Neural cell (in vitro differentiated cells): ENCODE results near the gene PLA2G4E. TPM values are rescaled to one million over a fixed set of nuclear protein-coding genes. Genes with fewer than 3 reads are reported as not detected.

Experiments
- H2AFZ ChIP-seq: fragments of 200-600, 300-800 bp; sonication (generic), shearing (Covaris generic); 2 replicates; pipeline ENCODE4 v1.6.0; 2014; ENCODE audit warnings: low read depth, mild to moderate bottlenecking, antibody characterized with exemption, low read length, moderate library complexity
- H3F3A ChIP-seq: fragments of 200-600 bp; shearing (Covaris generic); 2 replicates; pipeline ENCODE4 v1.6.1; 2016; ENCODE audit warnings: mild to moderate bottlenecking, moderate library complexity, mixed read lengths, antibody characterized with exemption, low read length; ENCODE audit not compliant: insufficient read depth, poor library complexity, severe bottlenecking
- H3K27ac ChIP-seq: fragments of 200-600, 300-800 bp; sonication (generic), shearing (Covaris generic); 2 replicates; pipeline ENCODE4 v1.5.1; 2014; ENCODE audit warnings: mild to moderate bottlenecking, low read length, moderate library complexity
- H3K27me3 ChIP-seq: fragments of 300-800, 200-600 bp; sonication (generic), shearing (Covaris generic); 2 replicates; pipeline ENCODE4 v1.6.0; 2014; ENCODE audit warnings: mild to moderate bottlenecking, low read depth, low read length, moderate library complexity; ENCODE audit not compliant: insufficient read depth
- H3K36me3 ChIP-seq: fragments of 300-800, 200-600 bp; sonication (generic), shearing (Covaris generic); 2 replicates; pipeline ENCODE4 v1.5.1; 2014; ENCODE audit warnings: mild to moderate bottlenecking, antibody characterized with exemption, low read length, moderate library complexity; ENCODE audit not compliant: insufficient read depth
- H3K4me2 ChIP-seq: fragments of 300-800, 200-600 bp; sonication (generic), shearing (Covaris generic); 2 replicates; pipeline ENCODE4 v1.6.0; 2014; ENCODE audit warnings: mild to moderate bottlenecking, low read length
- H3K4me3 ChIP-seq: fragments of 300-800, 200-600 bp; sonication (generic), shearing (Covaris generic); 2 replicates; pipeline ENCODE4 v1.5.1; 2014; ENCODE audit warnings: mild to moderate bottlenecking, low read length, moderate library complexity
- H3K79me2 ChIP-seq: fragments of 200-600 bp; shearing (Covaris generic); replicated peaks from 2 replicates; pipeline ENCODE4 v1.6.0; 2014; ENCODE audit warnings: mild to moderate bottlenecking, low read length, moderate library complexity; ENCODE audit not compliant: insufficient read depth
- H3K9ac ChIP-seq: fragments of 300-800, 200-600 bp; sonication (generic), shearing (Covaris generic); 2 replicates; pipeline ENCODE4 v1.6.1; 2016; ENCODE audit warnings: mild to moderate bottlenecking, low read length, mixed read lengths
- H3K9me2 ChIP-seq: fragments of 200-600 bp; shearing (Covaris generic); 2 replicates; pipeline ENCODE4 v1.6.1; 2016; ENCODE audit warnings: mild to moderate bottlenecking, low read length, mixed read lengths; ENCODE audit not compliant: insufficient read depth
- H3K9me3 ChIP-seq: fragments of 200-600, 300-800 bp; sonication (generic), shearing (Covaris generic); 2 replicates; pipeline ENCODE4 v1.6.1; 2016; ENCODE audit warnings: mild to moderate bottlenecking, mixed run types, low read length, moderate library complexity, mixed read lengths
- H4K20me1 ChIP-seq: fragments of 200-600 bp; shearing (Covaris generic); 2 replicates; pipeline ENCODE4 v1.6.1; 2016; ENCODE audit warnings: mild to moderate bottlenecking, mixed run types; ENCODE audit not compliant: insufficient read depth
- EP300 ChIP-seq: fragments of 450-650 bp; conservative IDR thresholded peaks from 2 replicates; pipeline ENCODE4 v1.6.1; 2014; ENCODE audit warnings: antibody characterized with exemption, mild to moderate bottlenecking, moderate library complexity; ENCODE audit not compliant: poor library complexity, severe bottlenecking
- EZH2 ChIP-seq: fragments of 200-600, 300-800 bp; shearing (Covaris generic), sonication (generic); IDR thresholded peaks from 2 replicates; pipeline ENCODE4 v1.6.1; 2014; ENCODE audit warnings: antibody characterized with exemption, low read length, borderline replicate concordance, mild to moderate bottlenecking; ENCODE audit not compliant: insufficient read depth, poor library complexity, severe bottlenecking
- MXI1 ChIP-seq: fragments of 450-650 bp; conservative IDR thresholded peaks from 2 replicates; pipeline ENCODE4 v1.6.1; 2014; ENCODE audit warnings: antibody characterized with exemption, mild to moderate bottlenecking; ENCODE audit not compliant: poor library complexity, severe bottlenecking
- POLR2AphosphoS5 ChIP-seq: IDR thresholded peaks from 2 replicates; pipeline ENCODE4 v1.6.1; 2012
- RAD21 ChIP-seq: fragments of 450-650 bp; conservative IDR thresholded peaks from 2 replicates; pipeline ENCODE4 v1.6.1; 2014; ENCODE audit warnings: antibody characterized with exemption, mild to moderate bottlenecking, moderate library complexity
- SMC3 ChIP-seq: fragments of 450-650 bp; conservative IDR thresholded peaks from 2 replicates; pipeline ENCODE4 v1.6.1; 2014; ENCODE audit warnings: antibody characterized with exemption, mild to moderate bottlenecking, moderate library complexity; ENCODE audit not compliant: poor library complexity
- TAF1 ChIP-seq: IDR thresholded peaks from 2 replicates; pipeline ENCODE4 v1.6.1; 2012; ENCODE audit warnings: low read depth
- polyA plus RNA-seq: library from polyadenylated mRNA; depleted of rRNA; stranded (reverse); fragments of >200 nt; gene quantifications from 2 replicates; pipeline ENCODE4 v1.2.3, GENCODE V29; 2014
- TF ChIP-seq, protein P1 (sequence below): IDR thresholded peaks from 2 replicates; pipeline ENCODE4 v1.6.1; 2012; ENCODE audit warnings: borderline replicate concordance
- TF ChIP-seq, protein P2 (sequence below): fragments of 450-650 bp; IDR thresholded peaks from 2 replicates; pipeline ENCODE4 v1.5.1; 2014; ENCODE audit warnings: antibody characterized with exemption, mild to moderate bottlenecking, moderate library complexity; ENCODE audit not compliant: poor library complexity, severe bottlenecking

PLA2G4E gene
- polyA plus RNA-seq, 1 donor from 2014 or later: not detected

DNA sequence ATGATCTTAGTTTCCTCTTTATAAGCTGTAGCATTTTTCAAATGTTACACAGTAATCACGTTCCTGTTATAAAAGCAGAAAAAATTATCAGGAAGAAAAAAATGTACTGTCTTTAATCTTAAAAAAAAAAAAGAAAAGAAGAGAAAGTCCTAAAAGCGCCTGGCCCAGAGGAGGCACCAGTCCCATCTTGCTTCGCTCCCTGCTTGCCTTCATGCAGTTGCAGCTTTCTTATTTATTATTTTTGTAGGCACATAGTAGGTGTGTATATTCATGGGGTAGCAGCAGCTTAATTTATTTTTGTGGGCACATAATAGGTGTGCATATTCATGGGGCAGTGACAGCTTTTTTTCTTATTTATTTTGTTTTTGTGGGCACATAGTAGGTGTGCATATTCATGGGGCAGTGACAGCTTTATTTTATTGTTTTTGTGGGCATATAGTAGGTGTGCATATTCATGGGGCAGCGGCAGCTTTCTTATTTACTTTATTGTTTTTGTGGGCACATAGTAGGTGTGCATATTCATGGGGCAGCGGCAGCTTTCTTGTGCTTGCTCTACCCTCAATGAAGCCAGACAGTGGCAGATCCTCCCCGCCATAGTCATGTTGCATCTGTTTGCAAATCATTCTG lies 43.0 kb downstream of the PLA2G4E start:
- H2AFZ ChIP-seq: no peak overlapping the region
- H3K9me3 ChIP-seq: no peaks in the 10 kb centered on the region
- H3K9me2 ChIP-seq: no peaks in the 10 kb centered on the region
- H3K27ac ChIP-seq: no peak overlapping the region
- no peak overlapping the region for H3K9ac ChIP-seq
- TF ChIP-seq SMC3: no peak
- TF ChIP-seq RAD21: no peak
- no peak for TF ChIP-seq TAF1
- TF ChIP-seq EZH2: no peak
- TF ChIP-seq, protein P1, sequence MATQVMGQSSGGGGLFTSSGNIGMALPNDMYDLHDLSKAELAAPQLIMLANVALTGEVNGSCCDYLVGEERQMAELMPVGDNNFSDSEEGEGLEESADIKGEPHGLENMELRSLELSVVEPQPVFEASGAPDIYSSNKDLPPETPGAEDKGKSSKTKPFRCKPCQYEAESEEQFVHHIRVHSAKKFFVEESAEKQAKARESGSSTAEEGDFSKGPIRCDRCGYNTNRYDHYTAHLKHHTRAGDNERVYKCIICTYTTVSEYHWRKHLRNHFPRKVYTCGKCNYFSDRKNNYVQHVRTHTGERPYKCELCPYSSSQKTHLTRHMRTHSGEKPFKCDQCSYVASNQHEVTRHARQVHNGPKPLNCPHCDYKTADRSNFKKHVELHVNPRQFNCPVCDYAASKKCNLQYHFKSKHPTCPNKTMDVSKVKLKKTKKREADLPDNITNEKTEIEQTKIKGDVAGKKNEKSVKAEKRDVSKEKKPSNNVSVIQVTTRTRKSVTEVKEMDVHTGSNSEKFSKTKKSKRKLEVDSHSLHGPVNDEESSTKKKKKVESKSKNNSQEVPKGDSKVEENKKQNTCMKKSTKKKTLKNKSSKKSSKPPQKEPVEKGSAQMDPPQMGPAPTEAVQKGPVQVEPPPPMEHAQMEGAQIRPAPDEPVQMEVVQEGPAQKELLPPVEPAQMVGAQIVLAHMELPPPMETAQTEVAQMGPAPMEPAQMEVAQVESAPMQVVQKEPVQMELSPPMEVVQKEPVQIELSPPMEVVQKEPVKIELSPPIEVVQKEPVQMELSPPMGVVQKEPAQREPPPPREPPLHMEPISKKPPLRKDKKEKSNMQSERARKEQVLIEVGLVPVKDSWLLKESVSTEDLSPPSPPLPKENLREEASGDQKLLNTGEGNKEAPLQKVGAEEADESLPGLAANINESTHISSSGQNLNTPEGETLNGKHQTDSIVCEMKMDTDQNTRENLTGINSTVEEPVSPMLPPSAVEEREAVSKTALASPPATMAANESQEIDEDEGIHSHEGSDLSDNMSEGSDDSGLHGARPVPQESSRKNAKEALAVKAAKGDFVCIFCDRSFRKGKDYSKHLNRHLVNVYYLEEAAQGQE: no peak
- no peak for TF ChIP-seq MXI1
- TF ChIP-seq POLR2AphosphoS5: no peak
- TF ChIP-seq, protein P2, sequence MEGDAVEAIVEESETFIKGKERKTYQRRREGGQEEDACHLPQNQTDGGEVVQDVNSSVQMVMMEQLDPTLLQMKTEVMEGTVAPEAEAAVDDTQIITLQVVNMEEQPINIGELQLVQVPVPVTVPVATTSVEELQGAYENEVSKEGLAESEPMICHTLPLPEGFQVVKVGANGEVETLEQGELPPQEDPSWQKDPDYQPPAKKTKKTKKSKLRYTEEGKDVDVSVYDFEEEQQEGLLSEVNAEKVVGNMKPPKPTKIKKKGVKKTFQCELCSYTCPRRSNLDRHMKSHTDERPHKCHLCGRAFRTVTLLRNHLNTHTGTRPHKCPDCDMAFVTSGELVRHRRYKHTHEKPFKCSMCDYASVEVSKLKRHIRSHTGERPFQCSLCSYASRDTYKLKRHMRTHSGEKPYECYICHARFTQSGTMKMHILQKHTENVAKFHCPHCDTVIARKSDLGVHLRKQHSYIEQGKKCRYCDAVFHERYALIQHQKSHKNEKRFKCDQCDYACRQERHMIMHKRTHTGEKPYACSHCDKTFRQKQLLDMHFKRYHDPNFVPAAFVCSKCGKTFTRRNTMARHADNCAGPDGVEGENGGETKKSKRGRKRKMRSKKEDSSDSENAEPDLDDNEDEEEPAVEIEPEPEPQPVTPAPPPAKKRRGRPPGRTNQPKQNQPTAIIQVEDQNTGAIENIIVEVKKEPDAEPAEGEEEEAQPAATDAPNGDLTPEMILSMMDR: no peak
- no peak for TF ChIP-seq EP300
- H3K36me3 ChIP-seq: no peaks in the 10 kb centered on the region
- H3K4me3 ChIP-seq: no peak overlapping the region
- H3K27me3 ChIP-seq: peaks cover 15% of the 10 kb centered on the region
- H3K4me2 ChIP-seq: no peak overlapping the region
- H3K79me2 ChIP-seq: no peaks in the 10 kb centered on the region
- no peaks in the 10 kb centered on the region for H4K20me1 ChIP-seq
- H3F3A ChIP-seq: no peaks in the 10 kb centered on the region

DNA sequence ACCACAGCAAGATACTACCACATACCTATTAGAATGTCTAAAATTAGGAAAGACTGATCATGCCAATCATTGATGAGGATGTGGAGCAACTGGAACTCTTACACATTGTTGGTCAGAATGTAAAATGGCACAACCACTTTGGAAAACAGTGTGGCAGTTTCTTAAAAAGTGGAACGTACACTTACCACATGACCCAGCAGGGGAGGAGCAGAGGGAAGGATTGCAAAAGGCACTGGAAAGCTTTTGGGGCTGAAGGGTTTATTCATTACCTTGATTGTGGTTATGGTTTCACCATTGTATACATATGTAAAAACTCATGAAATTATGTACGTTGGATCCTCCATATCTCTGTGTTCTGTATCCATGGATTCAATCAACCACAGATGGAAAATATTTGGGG lies 45.2 kb downstream of the PLA2G4E start:
- Histone ChIP-seq H2AFZ (no peak overlapping the region), H3K9me3 (no peaks in the 10 kb centered on the region), H3K9me2 (no peaks in the 10 kb centered on the region), H3K79me2 (no peaks in the 10 kb centered on the region), H3K4me3 (no peak overlapping the region), H3K27ac (no peak overlapping the region), H3K4me2 (no peak overlapping the region), H3K9ac (no peak overlapping the region), H4K20me1 (no peaks in the 10 kb centered on the region), H3K27me3 (peaks cover 26% of the 10 kb centered on the region), H3K36me3 (no peaks in the 10 kb centered on the region), H3F3A (no peaks in the 10 kb centered on the region)
- TF ChIP-seq TAF1 (no peak), POLR2AphosphoS5 (no peak), SMC3 (no peak), EP300 (no peak), RAD21 (no peak), EZH2 (no peak)
- TF ChIP-seq, protein P1: no peak
- TF ChIP-seq, protein P2: no peak
